GM10266 (cell line): ENCODE data around the gene ANKRD40.

Experiments
- DNase-seq: peaks from one replicate; pipeline ENCODE4 v3.0.0; 2012; ENCODE audit errors: extremely low spot score
- CTCF ChIP-seq: IDR thresholded peaks from 2 replicates; pipeline ENCODE4 v1.5.1; 2012; ENCODE audit warnings: mild to moderate bottlenecking, low read depth; ENCODE audit not compliant: control insufficient read depth, insufficient read depth; ENCODE audit errors: missing control alignments

Gene ANKRD40

GRCh38 chr17:50689251-50689650 is 18.5 kb downstream of the ANKRD40 start:
- no peak for DNase-seq
- TF ChIP-seq CTCF, result no peak

GRCh38 chr17:50688245-50688644 is 19.5 kb downstream of the ANKRD40 start:
- no peak for DNase-seq

GRCh38 chr17:50687200-50688066 is 20.3 kb downstream of the ANKRD40 start:
- TF ChIP-seq CTCF, result no peak
- DNase-seq, result no peak

More at GRCh38 chr17:50688245-50688644, 19.5 kb downstream of the ANKRD40 start:
- TF ChIP-seq CTCF, result no peak

- no peak for DNase-seq
- TF ChIP-seq CTCF, result no peak
These were observed 21.1 kb downstream of the ANKRD40 start for GRCh38 chr17:50686494-50687199.

GRCh38 chr17:50685691-50686493 is 21.8 kb downstream of the ANKRD40 start:
- no peak for TF ChIP-seq CTCF
- no peak for DNase-seq

- TF ChIP-seq CTCF, result no peak
These were observed 22.4 kb downstream of the ANKRD40 start for GRCh38 chr17:50685334-50685665.

More at GRCh38 chr17:50685334-50685665, 22.4 kb downstream of the ANKRD40 start:
- DNase-seq, result no peak
